KOPT-K1 (cell line): ENCODE measurements around the gene PDSS2.

Experiments used
- H3K27ac ChIP-seq: fragments of 200-600 bp; sonication (generic); 2 replicates; pipeline ENCODE4 v1.5.1; 2016; ENCODE audit warnings: antibody characterized with exemption, mild to moderate bottlenecking, low read depth, low read length; ENCODE audit not compliant: poor library complexity, severe bottlenecking
- H3K36me3 ChIP-seq: fragments of 200-600 bp; sonication (generic); 2 replicates; pipeline ENCODE4 v1.5.1; 2017; ENCODE audit warnings: antibody characterized with exemption, mild to moderate bottlenecking, low read length, moderate library complexity; ENCODE audit not compliant: insufficient read depth
- H3K9me3 ChIP-seq: fragments of 200-600 bp; sonication (generic); 2 replicates; pipeline ENCODE4 v1.5.1; 2017; ENCODE audit warnings: antibody characterized with exemption, low read length, mild to moderate bottlenecking; ENCODE audit not compliant: insufficient read depth, poor library complexity, severe bottlenecking

Gene PDSS2

GRCh38 chr6:107275330-107275865 is 184.0 kb downstream of the PDSS2 start:
- Histone ChIP-seq H3K36me3 (no peaks in the 10 kb centered on the region), H3K9me3 (no peaks in the 10 kb centered on the region), H3K27ac (no peak overlapping the region)

- Histone ChIP-seq H3K9me3 (no peaks in the 10 kb centered on the region), H3K36me3 (no peaks in the 10 kb centered on the region), H3K27ac (no peak overlapping the region)
These were observed 185.1 kb downstream of the PDSS2 start for GRCh38 chr6:107274288-107274687.

- Histone ChIP-seq H3K27ac (no peak overlapping the region), H3K9me3 (no peaks in the 10 kb centered on the region), H3K36me3 (no peaks in the 10 kb centered on the region)
These were observed 187.1 kb downstream of the PDSS2 start for GRCh38 chr6:107272246-107272645.

- no peaks in the 10 kb centered on the region for H3K9me3 ChIP-seq
- no peaks in the 10 kb centered on the region for H3K36me3 ChIP-seq
- H3K27ac ChIP-seq = no peak overlapping the region
These were observed 188.1 kb downstream of the PDSS2 start for GRCh38 chr6:107271208-107271790.

DNA sequence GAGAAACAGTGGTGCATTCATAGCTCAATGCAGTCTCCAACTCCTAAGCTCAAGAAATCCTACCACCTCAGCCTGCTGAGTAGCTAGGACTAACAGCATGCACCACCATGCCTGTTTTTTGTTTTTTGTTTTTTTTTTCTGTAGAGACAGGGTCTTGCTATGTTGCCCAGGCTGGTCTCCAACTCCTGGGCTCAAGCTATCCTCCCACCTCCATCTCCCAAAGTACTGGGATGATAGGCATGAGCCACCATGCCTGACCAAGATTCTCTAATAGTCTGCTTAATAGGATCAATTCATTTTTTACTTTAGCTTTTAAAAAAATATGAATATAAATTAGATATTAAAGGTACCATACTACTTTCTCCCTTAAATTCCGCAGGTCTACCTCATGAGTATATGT is 191.7 kb downstream of the PDSS2 start:
- Histone ChIP-seq H3K9me3 (no peaks in the 10 kb centered on the region), H3K27ac (no peak overlapping the region), H3K36me3 (no peaks in the 10 kb centered on the region)

DNA sequence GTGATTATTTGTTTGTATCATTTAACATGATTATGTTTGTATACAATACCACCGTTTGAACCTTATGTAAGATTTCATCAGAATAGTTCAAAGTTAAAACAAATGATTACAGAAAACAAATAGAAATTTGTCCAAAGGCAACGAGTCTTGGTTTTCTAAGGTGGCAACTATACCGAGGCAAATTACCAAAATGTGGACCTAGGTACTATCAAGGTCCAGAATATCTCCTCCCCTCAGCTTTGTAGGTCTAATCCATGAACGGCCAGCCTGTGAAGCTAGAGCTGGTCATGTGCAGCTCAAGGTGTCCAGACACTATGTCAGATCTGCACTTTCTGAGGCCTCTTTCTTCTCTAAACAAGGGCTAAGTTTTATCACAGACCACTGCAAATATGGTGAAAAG is 192.4 kb downstream of the PDSS2 start:
- Histone ChIP-seq H3K36me3 (no peaks in the 10 kb centered on the region), H3K27ac (no peak overlapping the region)

GRCh38 chr6:107266563-107266962 is 192.8 kb downstream of the PDSS2 start:
- Histone ChIP-seq H3K9me3 (no peaks in the 10 kb centered on the region), H3K36me3 (no peaks in the 10 kb centered on the region), H3K27ac (no peak overlapping the region)

More for the DNA sequence above, 192.4 kb downstream of the PDSS2 start:
- H3K9me3 ChIP-seq = no peaks in the 10 kb centered on the region

DNA sequence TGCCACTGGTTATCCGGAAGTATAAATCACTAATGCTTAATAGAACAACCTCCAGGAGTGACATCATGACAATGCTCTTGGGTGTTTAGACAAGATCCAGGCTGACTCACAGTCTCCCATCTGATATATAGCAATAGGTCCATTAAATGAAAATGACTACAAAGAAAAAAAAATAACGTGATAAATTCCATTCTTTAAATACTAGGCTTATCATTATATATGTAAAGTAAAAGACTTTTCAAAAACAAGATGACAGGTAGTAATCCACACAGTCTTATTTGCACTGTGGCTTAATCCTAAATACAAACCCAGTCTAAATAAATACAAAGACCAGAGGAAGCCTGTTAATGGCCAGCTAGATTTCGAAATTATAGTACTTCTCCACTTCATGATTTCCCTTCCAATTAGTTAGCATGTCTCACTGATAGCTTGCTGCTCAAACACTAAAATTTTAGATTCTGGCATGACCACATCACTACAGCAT is 195.0 kb downstream of the PDSS2 start:
- Histone ChIP-seq H3K36me3 (no peaks in the 10 kb centered on the region), H3K9me3 (no peaks in the 10 kb centered on the region), H3K27ac (no peak overlapping the region)

GRCh38 chr6:107259951-107260350 is 199.4 kb downstream of the PDSS2 start:
- no peaks in the 10 kb centered on the region for H3K36me3 ChIP-seq
- H3K9me3 ChIP-seq = no peaks in the 10 kb centered on the region
- H3K27ac ChIP-seq = no peak overlapping the region

DNA sequence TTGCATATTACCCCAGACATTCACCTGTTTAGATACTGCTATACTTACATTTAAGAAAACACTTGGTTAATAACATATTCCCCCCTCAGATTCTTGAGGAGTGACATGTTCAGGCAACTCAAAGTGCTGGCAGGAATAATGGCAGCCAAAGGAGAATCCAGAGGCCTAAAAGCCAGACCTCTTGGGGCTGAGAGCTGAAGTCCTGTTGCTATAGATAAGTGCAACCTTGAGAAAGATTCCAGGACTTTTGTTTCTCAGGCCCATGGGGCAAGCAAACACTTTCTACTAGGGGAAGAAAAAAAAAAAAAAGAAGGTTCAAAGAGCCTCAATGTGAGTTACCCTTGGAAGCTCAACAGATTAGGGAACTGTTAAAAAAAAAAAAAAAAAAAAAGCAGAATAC is 211.2 kb downstream of the PDSS2 start:
- Histone ChIP-seq H3K9me3 (no peaks in the 10 kb centered on the region), H3K27ac (no peak overlapping the region), H3K36me3 (no peaks in the 10 kb centered on the region)

DNA sequence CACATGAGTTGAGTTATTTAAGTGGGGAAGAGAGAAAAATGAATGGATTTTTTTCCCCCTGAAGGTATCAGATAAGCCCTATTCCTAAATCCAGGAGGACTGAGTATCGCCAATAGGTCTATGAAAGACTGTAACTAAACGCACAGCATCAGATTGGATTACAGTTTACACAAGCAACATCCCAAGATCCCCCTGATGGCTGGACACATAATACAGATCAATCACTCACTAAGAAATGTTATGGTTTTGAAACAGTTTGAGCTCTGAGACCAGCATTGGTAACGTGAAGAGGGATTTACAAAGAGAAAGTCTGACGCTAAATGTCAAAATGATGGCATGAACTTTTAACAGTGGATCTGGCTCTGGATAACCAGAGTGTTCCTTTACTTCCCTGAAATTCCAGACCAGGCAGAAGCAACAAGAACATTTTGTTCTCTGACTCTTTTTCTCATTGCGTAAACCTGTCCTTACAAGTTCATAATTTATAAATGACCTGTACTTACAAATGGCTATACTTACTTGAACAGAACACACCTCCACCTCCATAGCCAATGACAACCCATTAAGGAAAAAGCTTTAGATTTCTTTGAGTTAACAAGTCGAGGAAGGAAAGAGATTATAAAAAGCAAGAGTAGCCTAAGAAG is 212.3 kb downstream of the PDSS2 start:
- Histone ChIP-seq H3K9me3 (no peaks in the 10 kb centered on the region), H3K27ac (no peak overlapping the region), H3K36me3 (no peaks in the 10 kb centered on the region)

GRCh38 chr6:107246249-107246971 is 213.0 kb downstream of the PDSS2 start:
- Histone ChIP-seq H3K36me3 (no peaks in the 10 kb centered on the region), H3K9me3 (no peaks in the 10 kb centered on the region), H3K27ac (no peak overlapping the region)

DNA sequence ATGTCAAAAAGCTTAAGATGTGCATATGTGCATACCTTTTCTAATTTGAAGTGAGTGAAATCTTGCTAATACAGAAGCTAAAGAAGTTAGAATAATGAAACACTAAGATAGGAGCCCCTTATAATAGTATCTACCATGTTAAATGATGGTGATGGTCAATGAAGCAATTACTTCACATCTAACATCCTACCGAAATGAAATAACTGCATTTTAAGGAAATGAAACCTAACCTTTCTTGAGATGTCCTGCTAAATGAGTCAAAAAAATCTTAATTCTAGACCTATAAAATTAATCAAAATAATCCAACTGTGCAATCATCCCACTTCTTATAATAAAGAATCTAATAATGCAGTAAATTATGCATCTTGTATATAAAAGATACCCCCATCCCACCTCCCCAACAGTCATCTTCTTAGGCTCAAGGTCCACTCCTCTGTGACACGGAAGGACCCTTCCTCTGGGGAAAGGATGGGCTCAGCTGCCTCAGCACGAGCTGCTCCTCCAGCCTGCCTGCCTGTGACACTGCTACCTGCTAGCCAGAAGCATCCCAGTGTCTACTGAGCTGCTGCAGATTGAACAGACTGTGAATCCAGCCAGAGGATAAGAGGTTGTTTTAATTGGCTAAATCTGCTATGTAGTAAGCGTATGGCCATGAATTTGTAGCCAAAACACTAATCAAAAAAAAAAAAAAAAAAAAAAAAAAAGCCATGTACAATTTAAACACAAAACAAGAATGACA is 214.5 kb downstream of the PDSS2 start:
- H3K9me3 ChIP-seq = no peaks in the 10 kb centered on the region
- H3K36me3 ChIP-seq = no peaks in the 10 kb centered on the region
- no peak overlapping the region for H3K27ac ChIP-seq

- Histone ChIP-seq H3K27ac (no peak overlapping the region), H3K36me3 (no peaks in the 10 kb centered on the region), H3K9me3 (no peaks in the 10 kb centered on the region)
These were observed 215.2 kb downstream of the PDSS2 start for GRCh38 chr6:107244082-107244741.
